ENCODE results near the gene ECI1.
A peak's percentile ranks its signal among the peaks of the same experiment; 100 is the strongest.

GRCh38 chr16:2223221-2223941 lies 28.0 kb downstream of the ECI1 start, which contains the start of gene E4F1:
- TF ChIP-seq FOXP2 (optimal IDR thresholded peaks at IDR 0.05; ENCODE audit: control extremely low read depth, extremely low read length, insufficient read depth) = peak; percentile 64
- no peak for TF ChIP-seq EZH2 (IDR thresholded peaks at IDR 0.05)
- TF ChIP-seq POLR2AphosphoS5 (IDR thresholded peaks at IDR 0.05; ENCODE audit: borderline replicate concordance, low read depth, low read length) = peak; percentile 95

Data from SK-N-MC (cell line).